ENCODE measurements around the gene PPP3CA. TPM values are rescaled to one million over a fixed set of nuclear protein-coding genes. Genes with fewer than 3 reads are reported as not detected.

The PPP3CA gene
- total and polyA plus RNA-seq, 11 donors: 5.9 to 32.5 (median 19.3) TPM

DNA sequence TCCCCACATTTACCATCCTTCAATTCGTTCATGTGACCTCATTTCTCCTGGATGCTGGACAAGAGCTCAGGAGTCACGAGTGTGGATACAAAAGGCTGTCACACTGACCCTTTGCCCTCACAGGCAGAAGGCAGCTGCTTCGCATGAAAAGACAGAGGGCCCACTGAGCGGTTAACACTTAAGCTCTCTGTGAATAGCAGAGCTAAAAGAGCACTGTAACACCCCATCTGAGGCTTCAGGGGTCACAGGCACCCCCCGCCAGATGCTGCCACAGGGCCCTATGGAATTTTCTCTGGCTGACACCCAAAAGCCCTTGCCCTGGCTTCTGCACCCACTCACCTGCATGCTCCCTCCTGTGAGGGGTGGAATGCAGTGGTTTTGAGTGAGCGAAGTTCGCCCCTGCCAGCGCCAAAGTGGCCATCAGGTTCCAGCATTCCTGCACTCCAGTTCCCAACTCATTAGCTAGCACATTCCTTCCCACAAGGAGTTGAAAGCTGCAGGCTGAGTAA lies 360.9 kb downstream of the PPP3CA start:
- 58 to 65% (median 63%) methylated on average over 8 of the region's 8 CpGs for WGBS, 4 donors
- ATAC-seq: peak in 1 of 4 donors; percentile 49
- TF ChIP-seq CTCF (IDR thresholded peaks at IDR 0.05) (no peak), POLR2A (IDR thresholded peaks at IDR 0.05) (no peak)

DNA sequence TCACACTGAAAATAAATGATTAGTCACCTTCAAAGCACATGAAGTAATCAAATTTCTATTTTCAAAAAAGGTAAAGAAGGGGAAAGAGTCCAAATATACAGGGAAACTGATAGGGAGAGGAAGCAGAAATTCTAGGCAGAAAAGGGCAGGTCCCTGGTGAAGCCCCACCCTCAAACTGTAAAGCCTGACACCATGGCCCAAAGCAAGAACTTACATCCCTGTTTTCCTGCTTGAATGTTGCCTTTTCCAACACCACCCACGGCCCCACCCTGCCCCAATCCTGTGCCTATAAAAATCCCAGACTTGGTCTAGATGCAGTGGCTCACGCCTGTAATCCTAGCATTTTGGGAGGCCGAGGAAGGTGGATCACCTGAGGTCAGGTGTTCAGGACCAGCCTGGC lies 361.8 kb downstream of the PPP3CA start:
- no peaks in the 10 kb centered on the region for H3K36me3 ChIP-seq
- no peaks in the 10 kb centered on the region for H3K9me3 ChIP-seq
- no peaks in the 10 kb centered on the region for H3K27me3 ChIP-seq
- H3K4me1 ChIP-seq: peaks cover 0 to 7% (median 0%) of the 10 kb centered on the region in 12 donors
- ATAC-seq: no peak
- WGBS, 4 donors: 85 to 97% (median 94%) methylated on average over 3 of the region's 3 CpGs
- TF ChIP-seq POLR2A (IDR thresholded peaks at IDR 0.05): no peak
- TF ChIP-seq CTCF (IDR thresholded peaks at IDR 0.05): no peak
- DNase-seq: no peak
- H3K27ac ChIP-seq: no peak overlapping the region
- H3K4me3 ChIP-seq: no peak overlapping the region
- intact Hi-C loops (cut with DNase I): no loop called here

More for the DNA sequence above, 360.9 kb downstream of the PPP3CA start:
- DNase-seq: no peak
- Histone ChIP-seq H3K27me3 (no peaks in the 10 kb centered on the region), H3K9me3 (no peaks in the 10 kb centered on the region), H3K36me3 (no peaks in the 10 kb centered on the region), H3K27ac (no peak overlapping the region), H3K4me1 (peaks cover 0 to 7% (median 0%) of the 10 kb centered on the region in 12 donors), H3K4me3 (no peak overlapping the region)
- intact Hi-C loops (cut with DNase I): no loop called here

GRCh38 chr4:100984901-100985300 lies 362.4 kb downstream of the PPP3CA start:
- H3K9me3 ChIP-seq: no peaks in the 10 kb centered on the region
- ATAC-seq: no peak

GRCh38 chr4:100983426-100983825 lies 363.9 kb downstream of the PPP3CA start:
- intact Hi-C loops (cut with DNase I): no loop called here
- ATAC-seq (no peak), DNase-seq (no peak)
- peak overlapping the region in 1 of 12 donors; percentile 18 for H3K27ac ChIP-seq
- H3K4me1 ChIP-seq: peaks cover 0 to 7% (median 0%) of the 10 kb centered on the region in 12 donors
- H3K36me3 ChIP-seq: no peaks in the 10 kb centered on the region
- TF ChIP-seq POLR2A (IDR thresholded peaks at IDR 0.05) (no peak), CTCF (IDR thresholded peaks at IDR 0.05) (no peak)
- H3K4me3 ChIP-seq: no peak overlapping the region
- H3K9me3 ChIP-seq: no peaks in the 10 kb centered on the region
- no peaks in the 10 kb centered on the region for H3K27me3 ChIP-seq
- WGBS, 4 donors: 36 to 71% (median 62%) methylated on average over 1 of the region's 1 CpG

More at GRCh38 chr4:100984901-100985300, 362.4 kb downstream of the PPP3CA start:
- DNase-seq: no peak
- intact Hi-C loops (cut with DNase I): no loop called here
- no peak for TF ChIP-seq POLR2A (IDR thresholded peaks at IDR 0.05)
- TF ChIP-seq CTCF (IDR thresholded peaks at IDR 0.05): no peak
- Histone ChIP-seq H3K36me3 (no peaks in the 10 kb centered on the region), H3K4me1 (peaks cover 0 to 7% (median 0%) of the 10 kb centered on the region in 12 donors), H3K27me3 (no peaks in the 10 kb centered on the region), H3K27ac (no peak overlapping the region), H3K4me3 (no peak overlapping the region)
